ENCODE data around the gene NMNAT3. TPM values are rescaled to one million over a fixed set of nuclear protein-coding genes. Genes with fewer than 3 reads are reported as not detected.

The NMNAT3 gene
- total RNA-seq, 2 experiments from 2014 or later, result 1.2 to 1.3 TPM

DNA sequence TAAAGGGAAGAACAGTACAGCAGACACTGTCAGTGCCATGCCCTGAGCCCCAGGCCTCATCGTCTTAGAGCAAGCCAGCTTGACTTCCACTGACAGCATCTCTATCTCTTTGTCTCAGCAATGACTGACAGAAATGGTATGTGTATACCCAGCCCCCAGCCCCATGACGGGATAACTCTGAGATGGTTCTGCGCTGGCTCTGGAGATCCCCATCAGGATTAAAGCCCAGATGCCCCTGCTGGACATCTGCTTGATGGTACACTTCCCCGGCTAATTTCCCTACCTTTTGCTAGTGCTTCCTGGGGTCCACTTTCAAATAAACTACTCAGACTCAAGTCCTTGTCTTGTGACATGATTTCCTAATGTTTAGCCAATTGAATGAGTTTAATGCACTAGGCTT is 7.6 kb downstream of the NMNAT3 start:
- H3K27ac Mint-ChIP-seq, result no peak overlapping the region
- H3K4me1 Mint-ChIP-seq, result no peaks in the 10 kb centered on the region
- POLR2A ChIA-PET, result no interaction called here
- no peak for ATAC-seq (ENCODE audit: low read depth)
- no peak for DNase-seq
- no peaks in the 10 kb centered on the region for H3K36me3 Mint-ChIP-seq
- no peak overlapping the region for H3K4me3 Mint-ChIP-seq
- no peaks in the 10 kb centered on the region for H3K27me3 Mint-ChIP-seq
- no peaks in the 10 kb centered on the region for H3K9me3 Mint-ChIP-seq

DNA sequence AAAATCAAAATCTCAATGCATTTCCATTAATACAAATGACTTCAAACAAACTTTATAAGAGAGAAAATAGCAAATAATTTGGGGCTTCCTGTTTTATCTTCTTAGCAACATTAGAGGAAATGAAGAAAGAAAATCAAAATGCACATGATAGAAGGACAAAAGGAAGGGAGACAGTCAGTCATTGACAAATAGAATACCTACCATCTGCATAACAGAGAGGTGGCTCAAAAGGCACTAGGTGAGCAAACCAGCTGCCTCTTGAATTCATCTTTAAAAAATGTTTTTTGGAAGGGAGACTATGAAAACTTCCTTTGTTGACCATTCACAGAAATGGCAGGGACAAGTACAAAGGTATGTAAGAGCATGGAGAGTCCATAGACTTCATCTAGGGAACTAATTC is 9.4 kb downstream of the NMNAT3 start:
- Mint-ChIP-seq H3K4me3 (no peak overlapping the region), H3K4me1 (no peaks in the 10 kb centered on the region), H3K9me3 (no peaks in the 10 kb centered on the region), H3K27me3 (no peaks in the 10 kb centered on the region), H3K27ac (no peak overlapping the region), H3K36me3 (no peaks in the 10 kb centered on the region)
- no peak for ATAC-seq (ENCODE audit: low read depth)
- DNase-seq, result no peak
- POLR2A ChIA-PET, result no interaction called here

DNA sequence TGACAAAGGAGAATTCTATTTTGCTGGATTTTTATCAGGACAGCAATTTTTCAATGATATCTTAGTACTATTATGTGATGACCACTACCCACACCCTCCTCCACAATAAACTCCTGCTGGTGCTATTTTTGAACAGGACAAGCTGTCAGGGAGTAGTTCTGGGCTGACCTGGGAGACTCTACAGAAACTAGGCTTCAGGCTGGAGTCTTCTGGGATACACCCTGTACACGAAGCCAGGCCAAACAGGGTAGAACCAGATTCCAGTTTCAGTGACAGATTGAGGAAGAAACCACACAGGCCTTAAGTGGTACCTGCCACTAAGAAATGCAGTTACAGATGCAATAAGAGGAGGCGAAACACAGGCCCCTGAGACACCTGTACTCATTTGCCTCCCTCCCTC is 12.8 kb downstream of the NMNAT3 start:
- no peak for DNase-seq
- POLR2A ChIA-PET, result no interaction called here

DNA sequence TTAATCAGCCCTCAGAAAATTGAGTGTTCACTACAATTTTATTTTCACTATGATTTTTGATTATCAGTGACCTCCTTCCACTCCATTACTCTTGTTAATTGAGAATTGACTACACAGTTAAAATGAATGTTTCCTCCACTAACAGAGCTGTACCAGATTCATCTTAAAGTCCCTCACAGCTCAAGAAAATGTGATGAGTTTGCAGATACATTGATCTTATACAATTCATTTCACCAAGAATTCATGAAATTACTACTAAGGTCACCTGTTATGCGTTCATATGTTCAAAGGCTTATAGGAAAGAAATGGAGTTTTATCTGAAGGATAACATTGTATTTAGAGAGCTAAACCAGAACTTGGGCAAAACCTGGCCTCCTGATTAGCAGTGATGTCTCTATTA is 17.5 kb downstream of the NMNAT3 start:
- ATAC-seq (ENCODE audit: low read depth) (no peak), DNase-seq (no peak)
- H3K4me3 Mint-ChIP-seq, result no peak overlapping the region
- no peak overlapping the region for H3K27ac Mint-ChIP-seq
- no peaks in the 10 kb centered on the region for H3K9me3 Mint-ChIP-seq
- no peaks in the 10 kb centered on the region for H3K27me3 Mint-ChIP-seq
- POLR2A ChIA-PET, result no interaction called here
- no peaks in the 10 kb centered on the region for H3K4me1 Mint-ChIP-seq
- no peaks in the 10 kb centered on the region for H3K36me3 Mint-ChIP-seq

More for the DNA sequence above, 12.8 kb downstream of the NMNAT3 start:
- H3K27me3 Mint-ChIP-seq, result no peaks in the 10 kb centered on the region
- no peak for ATAC-seq (ENCODE audit: low read depth)
- no peaks in the 10 kb centered on the region for H3K36me3 Mint-ChIP-seq
- no peaks in the 10 kb centered on the region for H3K9me3 Mint-ChIP-seq
- no peak overlapping the region for H3K27ac Mint-ChIP-seq
- no peak overlapping the region for H3K4me3 Mint-ChIP-seq
- no peaks in the 10 kb centered on the region for H3K4me1 Mint-ChIP-seq

- Mint-ChIP-seq H3K4me3 (no peak overlapping the region), H3K36me3 (no peaks in the 10 kb centered on the region), H3K4me1 (no peaks in the 10 kb centered on the region), H3K27ac (no peak overlapping the region), H3K9me3 (no peaks in the 10 kb centered on the region), H3K27me3 (no peaks in the 10 kb centered on the region)
- ATAC-seq (ENCODE audit: low read depth) (no peak), DNase-seq (no peak)
- POLR2A ChIA-PET, result no interaction called here
Measured at GRCh38 chr3:139659511-139659910, 18.3 kb downstream of the NMNAT3 start.

DNA sequence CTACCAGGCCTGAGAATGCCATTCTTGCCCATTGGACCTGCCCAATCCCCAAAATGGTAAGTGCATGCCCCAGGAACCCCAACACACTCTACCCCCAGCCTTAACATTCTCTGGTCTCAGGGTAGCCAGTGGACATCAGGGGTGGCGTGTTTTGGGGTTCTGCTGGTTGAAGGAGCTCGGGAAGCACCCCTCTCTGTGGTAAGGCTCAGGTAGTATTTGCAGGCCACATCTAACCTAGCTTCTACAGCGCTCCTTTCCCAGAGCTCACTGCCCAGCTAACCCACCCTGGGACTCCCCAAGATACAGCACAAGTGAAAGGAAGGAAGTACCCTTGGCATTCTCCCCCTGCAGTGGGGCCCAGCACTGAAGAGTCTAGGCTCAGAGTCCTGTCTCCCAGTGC is 19.8 kb downstream of the NMNAT3 start:
- no peaks in the 10 kb centered on the region for H3K36me3 Mint-ChIP-seq
- no peaks in the 10 kb centered on the region for H3K27me3 Mint-ChIP-seq
- ATAC-seq (ENCODE audit: low read depth) (no peak), DNase-seq (no peak)
- no peak overlapping the region for H3K4me3 Mint-ChIP-seq
- no peaks in the 10 kb centered on the region for H3K9me3 Mint-ChIP-seq
- H3K27ac Mint-ChIP-seq, result no peak overlapping the region
- POLR2A ChIA-PET, result no interaction called here
- no peaks in the 10 kb centered on the region for H3K4me1 Mint-ChIP-seq

DNA sequence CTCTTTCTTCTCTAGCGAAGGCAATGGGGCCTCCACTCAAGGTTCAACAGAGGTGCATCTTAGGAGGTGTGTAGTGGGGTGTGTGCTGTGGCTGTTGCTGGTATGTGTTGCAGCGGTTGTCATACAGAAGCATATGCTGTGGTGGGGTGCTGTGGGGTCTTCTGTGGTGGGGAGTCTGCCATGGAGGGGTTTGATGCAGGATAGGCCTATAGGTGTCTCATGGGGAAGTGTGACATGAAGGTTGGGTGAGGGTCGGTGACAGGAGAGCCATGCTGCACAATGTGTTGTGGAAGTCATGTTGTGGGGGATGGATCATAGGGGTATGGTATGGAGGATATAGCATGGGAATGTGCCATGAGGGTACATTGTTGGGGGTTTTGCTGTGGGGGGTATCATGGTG is 20.3 kb downstream of the NMNAT3 start:
- no peak for DNase-seq
- Mint-ChIP-seq H3K27me3 (no peaks in the 10 kb centered on the region), H3K27ac (no peak overlapping the region), H3K4me1 (no peaks in the 10 kb centered on the region), H3K4me3 (no peak overlapping the region), H3K9me3 (no peaks in the 10 kb centered on the region), H3K36me3 (no peaks in the 10 kb centered on the region)
- ATAC-seq (ENCODE audit: low read depth), result no peak
- POLR2A ChIA-PET, result no interaction called here

DNA sequence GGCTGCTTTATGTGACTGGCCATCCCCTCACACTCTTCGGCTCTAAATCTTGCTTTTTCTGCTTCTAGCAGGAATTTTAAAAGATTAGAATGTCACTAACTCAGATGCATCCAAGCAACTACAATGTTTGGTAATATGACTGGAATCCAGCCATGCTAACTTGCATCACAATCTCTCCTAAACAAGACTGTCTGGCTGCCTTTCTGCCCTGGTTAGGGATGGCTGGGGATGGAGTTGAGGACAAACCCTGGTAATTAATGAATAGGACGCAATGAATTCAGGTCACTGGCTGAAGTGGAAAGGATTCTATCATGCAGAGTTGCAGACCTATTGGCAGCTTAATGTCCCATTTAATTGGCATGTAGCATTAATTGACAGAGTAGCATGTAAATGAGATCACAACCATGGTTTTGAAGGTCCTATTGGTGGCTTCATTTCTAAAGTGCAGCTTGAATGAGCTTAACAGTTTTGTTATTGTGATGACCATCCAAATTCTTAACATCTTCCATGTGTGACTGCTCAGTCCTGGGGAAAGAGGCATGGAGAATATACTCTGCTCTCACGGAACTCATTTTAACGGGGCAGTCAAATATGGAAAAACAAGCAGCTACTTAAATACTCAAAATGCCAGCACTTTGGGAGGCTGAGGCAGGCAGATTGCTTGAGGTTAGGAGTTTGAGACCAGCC is 21.7 kb downstream of the NMNAT3 start:
- Mint-ChIP-seq H3K4me3 (no peak overlapping the region), H3K27me3 (no peaks in the 10 kb centered on the region), H3K9me3 (no peaks in the 10 kb centered on the region), H3K27ac (no peak overlapping the region), H3K36me3 (no peaks in the 10 kb centered on the region), H3K4me1 (no peaks in the 10 kb centered on the region)
- ATAC-seq (ENCODE audit: low read depth) (no peak), DNase-seq (no peak)
- POLR2A ChIA-PET, result no interaction called here

- Mint-ChIP-seq H3K27ac (no peak overlapping the region), H3K9me3 (no peaks in the 10 kb centered on the region), H3K27me3 (no peaks in the 10 kb centered on the region), H3K36me3 (no peaks in the 10 kb centered on the region), H3K4me3 (no peak overlapping the region), H3K4me1 (no peaks in the 10 kb centered on the region)
- no peak for ATAC-seq (ENCODE audit: low read depth)
- POLR2A ChIA-PET, result no interaction called here
- no peak for DNase-seq
Measured at GRCh38 chr3:139654637-139655365, 23.0 kb downstream of the NMNAT3 start.

DNA sequence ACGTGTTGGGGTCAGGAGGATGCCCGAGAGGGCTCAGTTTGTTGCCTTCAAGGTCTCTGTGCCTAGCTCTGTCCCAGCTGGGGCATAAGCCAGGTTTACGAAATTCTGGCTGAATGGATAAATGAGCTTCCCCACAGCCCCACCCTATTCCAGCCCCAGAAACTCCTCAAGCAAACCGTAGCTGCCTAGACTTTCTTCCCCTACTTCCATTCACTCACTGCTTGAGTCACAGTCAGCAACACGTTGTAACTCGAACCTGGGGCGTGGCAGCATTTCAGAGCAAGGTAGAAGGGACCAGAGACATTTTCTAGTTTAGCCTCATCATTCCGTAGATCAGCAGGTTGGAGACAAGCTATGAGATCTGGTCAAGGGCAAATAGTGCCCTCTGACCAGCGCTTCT is 24.2 kb downstream of the NMNAT3 start:
- DNase-seq (no peak), ATAC-seq (ENCODE audit: low read depth) (no peak)
- Mint-ChIP-seq H3K36me3 (no peaks in the 10 kb centered on the region), H3K9me3 (no peaks in the 10 kb centered on the region), H3K4me3 (no peak overlapping the region), H3K27me3 (peaks cover 1% of the 10 kb centered on the region), H3K27ac (no peak overlapping the region), H3K4me1 (no peaks in the 10 kb centered on the region)
- POLR2A ChIA-PET, result no interaction called here

DNA sequence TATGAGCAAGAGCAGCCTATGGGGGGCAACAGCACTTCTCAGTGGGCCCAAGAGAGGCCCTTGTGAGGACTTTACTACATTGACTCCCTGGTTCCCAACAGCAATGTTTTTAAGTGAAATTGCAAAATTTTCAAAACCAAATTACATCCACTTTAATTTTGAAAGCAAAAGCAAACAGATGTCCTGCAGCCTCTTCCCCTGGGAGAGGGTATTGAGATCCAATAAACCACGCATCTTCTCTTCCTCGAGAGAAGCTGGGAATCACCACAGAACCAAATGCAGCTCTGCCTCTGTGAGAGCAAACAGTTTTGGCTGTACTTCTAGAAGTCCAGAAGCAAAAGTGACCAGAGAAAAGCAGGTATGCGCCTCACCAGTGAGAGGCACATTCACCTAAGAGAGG is 25.2 kb downstream of the NMNAT3 start:
- Mint-ChIP-seq H3K36me3 (no peaks in the 10 kb centered on the region), H3K4me3 (no peak overlapping the region), H3K4me1 (no peaks in the 10 kb centered on the region), H3K9me3 (no peaks in the 10 kb centered on the region), H3K27me3 (peaks cover 1% of the 10 kb centered on the region), H3K27ac (no peak overlapping the region)
- ATAC-seq (ENCODE audit: low read depth) (no peak), DNase-seq (no peak)
- POLR2A ChIA-PET, result no interaction called here

GRCh38 chr3:139647866-139648435 is 29.8 kb downstream of the NMNAT3 start:
- no peak overlapping the region for H3K4me3 Mint-ChIP-seq
- peaks cover 1% of the 10 kb centered on the region for H3K27me3 Mint-ChIP-seq
- peaks cover 2% of the 10 kb centered on the region for H3K9me3 Mint-ChIP-seq
- DNase-seq, result no peak
- POLR2A ChIA-PET, result no interaction called here
- no peaks in the 10 kb centered on the region for H3K36me3 Mint-ChIP-seq
- H3K27ac Mint-ChIP-seq, result no peak overlapping the region
- H3K4me1 Mint-ChIP-seq, result peaks cover 3% of the 10 kb centered on the region
- ATAC-seq (ENCODE audit: low read depth), result no peak

DNA sequence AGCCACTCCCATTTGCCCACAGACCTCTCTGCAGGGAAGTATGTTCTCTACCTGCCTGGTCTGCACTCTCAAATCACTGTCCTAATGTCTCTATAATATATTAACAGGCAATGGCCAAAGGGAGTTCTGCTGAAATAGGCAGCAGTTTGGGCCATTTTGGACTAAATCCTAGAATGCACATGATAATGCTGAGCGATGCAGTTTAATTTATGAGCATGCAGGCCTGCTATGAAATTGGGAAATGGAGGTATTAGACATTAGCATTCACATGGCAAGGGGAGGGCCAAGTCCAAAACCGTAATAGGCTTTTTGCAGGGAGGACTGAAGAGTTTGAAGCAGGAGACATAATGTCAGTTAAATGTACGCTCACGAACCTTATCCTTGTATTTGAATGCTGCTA is 31.3 kb downstream of the NMNAT3 start:
- Mint-ChIP-seq H3K36me3 (no peaks in the 10 kb centered on the region), H3K4me3 (no peak overlapping the region), H3K27ac (no peak overlapping the region), H3K9me3 (peaks cover 2% of the 10 kb centered on the region), H3K4me1 (peaks cover 4% of the 10 kb centered on the region), H3K27me3 (peaks cover 1% of the 10 kb centered on the region)
- POLR2A ChIA-PET, result no interaction called here
- DNase-seq, result no peak
- ATAC-seq (ENCODE audit: low read depth), result no peak

DNA sequence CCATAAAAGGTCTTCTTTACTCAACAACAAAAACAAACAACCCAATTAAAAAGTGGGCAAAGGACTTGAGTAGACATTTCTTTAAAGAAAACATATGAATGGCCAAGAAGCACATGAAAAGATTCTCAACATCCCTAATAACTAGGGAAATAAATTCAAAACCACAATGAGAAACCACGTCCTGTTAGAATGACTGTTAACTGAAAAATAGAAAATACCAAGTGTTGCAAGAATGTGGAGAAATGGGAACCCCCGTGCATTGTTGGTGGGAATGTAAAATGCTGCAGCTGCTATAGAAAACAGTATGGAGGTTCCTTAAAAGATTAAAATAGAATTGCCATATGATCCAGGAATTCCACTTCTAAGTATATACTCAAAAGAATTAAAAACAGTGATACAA is 34.8 kb downstream of the NMNAT3 start:
- POLR2A ChIA-PET, result no interaction called here
- Mint-ChIP-seq H3K36me3 (no peaks in the 10 kb centered on the region), H3K4me3 (no peak overlapping the region), H3K4me1 (peaks cover 6% of the 10 kb centered on the region), H3K27me3 (no peaks in the 10 kb centered on the region), H3K9me3 (peaks cover 2% of the 10 kb centered on the region), H3K27ac (no peak overlapping the region)
- DNase-seq (no peak), ATAC-seq (ENCODE audit: low read depth) (no peak)
